Measurements from ENCODE around the gene UBE2B. TPM values are rescaled to one million over a fixed set of nuclear protein-coding genes. Genes with fewer than 3 reads are reported as not detected.
A peak's percentile ranks its signal among the peaks of the same experiment; 100 is the strongest.
"Not testable (repeated sequence)": the region's sequence is repeated elsewhere in the genome, so short reads cannot be mapped to it uniquely, and the experiment has no call there.

Gene UBE2B
- 100 to 1,000 TPM in 1 of 2 donors, 10 to 100 TPM in 1; 76.6 to 143 TPM for total RNA-seq

- Mint-ChIP-seq H3K27me3 (no peaks in the 10 kb centered on the region), H3K9me3 (no peaks in the 10 kb centered on the region), H3K27ac (peak within 1 kb of the TSS; percentile 99), H3K4me3 (peak within 1 kb of the TSS; percentile 80), H3K4me1 (peaks cover 28% of the 10 kb centered on the region), H3K36me3 (ENCODE audit: low read depth) (peaks cover 68% of the 10 kb centered on the region)
- ATAC-seq (replicated peaks): peak; percentile 79
Measured at GRCh38 chr5:134370871-134371833, at the start of gene UBE2B. Gene UBE2B, plus strand, starts transcription at chr5:134371569. Its CDS starts 27 bp downstream, at chr5:134371596.

GRCh38 chr5:134327327-134327726 is 44.0 kb upstream of the UBE2B start:
- H3K36me3 Mint-ChIP-seq (ENCODE audit: low read depth): no peaks in the 10 kb centered on the region
- no peak overlapping the region for H3K4me3 Mint-ChIP-seq
- peaks cover 5% of the 10 kb centered on the region for H3K9me3 Mint-ChIP-seq
- no peak overlapping the region for H3K27ac Mint-ChIP-seq
- H3K4me1 Mint-ChIP-seq: no peaks in the 10 kb centered on the region
- no peak for ATAC-seq (replicated peaks)
- H3K27me3 Mint-ChIP-seq: no peaks in the 10 kb centered on the region

GRCh38 chr5:134328619-134329018 is 42.8 kb upstream of the UBE2B start:
- ATAC-seq (replicated peaks): no peak
- no peaks in the 10 kb centered on the region for H3K4me1 Mint-ChIP-seq
- no peaks in the 10 kb centered on the region for H3K27me3 Mint-ChIP-seq
- no peak overlapping the region for H3K4me3 Mint-ChIP-seq
- H3K36me3 Mint-ChIP-seq (ENCODE audit: low read depth): no peaks in the 10 kb centered on the region
- H3K9me3 Mint-ChIP-seq: peaks cover 5% of the 10 kb centered on the region
- no peak overlapping the region for H3K27ac Mint-ChIP-seq

- not testable (repeated sequence) for ATAC-seq (replicated peaks); H3K36me3 Mint-ChIP-seq (ENCODE audit: low read depth); H3K4me1 Mint-ChIP-seq; H3K27ac Mint-ChIP-seq; H3K9me3 Mint-ChIP-seq; H3K27me3 Mint-ChIP-seq; H3K4me3 Mint-ChIP-seq
Measured at GRCh38 chr5:134336833-134337232, 34.5 kb upstream of the UBE2B start.

- H3K27me3 Mint-ChIP-seq; H3K4me3 Mint-ChIP-seq; H3K9me3 Mint-ChIP-seq; H3K36me3 Mint-ChIP-seq (ENCODE audit: low read depth); ATAC-seq (replicated peaks); H3K27ac Mint-ChIP-seq; H3K4me1 Mint-ChIP-seq: not testable (repeated sequence)
Measured at GRCh38 chr5:134343500-134343899, 27.9 kb upstream of the UBE2B start.

GRCh38 chr5:134345476-134345875 is 25.9 kb upstream of the UBE2B start:
- H3K27me3 Mint-ChIP-seq; H3K27ac Mint-ChIP-seq; H3K4me3 Mint-ChIP-seq; ATAC-seq (replicated peaks); H3K4me1 Mint-ChIP-seq; H3K36me3 Mint-ChIP-seq (ENCODE audit: low read depth); H3K9me3 Mint-ChIP-seq: not testable (repeated sequence)

- no peaks in the 10 kb centered on the region for H3K9me3 Mint-ChIP-seq
- no peaks in the 10 kb centered on the region for H3K4me1 Mint-ChIP-seq
- no peak for ATAC-seq (replicated peaks)
- no peaks in the 10 kb centered on the region for H3K27me3 Mint-ChIP-seq
- H3K4me3 Mint-ChIP-seq: no peak overlapping the region
- H3K27ac Mint-ChIP-seq: no peak overlapping the region
- H3K36me3 Mint-ChIP-seq (ENCODE audit: low read depth): no peaks in the 10 kb centered on the region
Measured at GRCh38 chr5:134345996-134346395, 25.4 kb upstream of the UBE2B start.

GRCh38 chr5:134349463-134349862 is 21.9 kb upstream of the UBE2B start:
- ATAC-seq (replicated peaks): no peak
- no peak overlapping the region for H3K4me3 Mint-ChIP-seq
- H3K27me3 Mint-ChIP-seq: no peaks in the 10 kb centered on the region
- H3K36me3 Mint-ChIP-seq (ENCODE audit: low read depth): no peaks in the 10 kb centered on the region
- no peaks in the 10 kb centered on the region for H3K4me1 Mint-ChIP-seq
- H3K9me3 Mint-ChIP-seq: no peaks in the 10 kb centered on the region
- no peak overlapping the region for H3K27ac Mint-ChIP-seq

- H3K4me1 Mint-ChIP-seq: peaks cover 4% of the 10 kb centered on the region
Measured at GRCh38 chr5:134355681-134356080, 15.7 kb upstream of the UBE2B start.

GRCh38 chr5:134365604-134366003 is 5.8 kb upstream of the UBE2B start:
- no peaks in the 10 kb centered on the region for H3K9me3 Mint-ChIP-seq
- H3K4me3 Mint-ChIP-seq: no peak overlapping the region
- no peak overlapping the region for H3K27ac Mint-ChIP-seq
- H3K4me1 Mint-ChIP-seq: peaks cover 21% of the 10 kb centered on the region
- H3K27me3 Mint-ChIP-seq: no peaks in the 10 kb centered on the region
- ATAC-seq (replicated peaks): no peak
- H3K36me3 Mint-ChIP-seq (ENCODE audit: low read depth): peaks cover 12% of the 10 kb centered on the region

More at GRCh38 chr5:134355681-134356080, 15.7 kb upstream of the UBE2B start:
- Mint-ChIP-seq H3K27ac (no peak overlapping the region), H3K4me3 (no peak overlapping the region), H3K27me3 (no peaks in the 10 kb centered on the region), H3K36me3 (ENCODE audit: low read depth) (peaks cover 6% of the 10 kb centered on the region), H3K9me3 (no peaks in the 10 kb centered on the region)
- no peak for ATAC-seq (replicated peaks)

- Mint-ChIP-seq H3K27me3 (no peaks in the 10 kb centered on the region), H3K4me3 (peak overlapping the region; percentile 80), H3K9me3 (no peaks in the 10 kb centered on the region), H3K4me1 (peaks cover 33% of the 10 kb centered on the region), H3K27ac (peak overlapping the region; percentile 99), H3K36me3 (ENCODE audit: low read depth) (peaks cover 60% of the 10 kb centered on the region)
- peak; percentile 44 for ATAC-seq (replicated peaks)
Measured at GRCh38 chr5:134370311-134370870, 978 bp upstream of the UBE2B start.

GRCh38 chr5:134371834-134372340 is 518 bp downstream of the UBE2B start:
- Mint-ChIP-seq H3K4me1 (peaks cover 25% of the 10 kb centered on the region), H3K27me3 (no peaks in the 10 kb centered on the region), H3K4me3 (peak overlapping the region; percentile 80), H3K36me3 (ENCODE audit: low read depth) (peaks cover 73% of the 10 kb centered on the region), H3K27ac (peak overlapping the region; percentile 99), H3K9me3 (no peaks in the 10 kb centered on the region)
- peak; percentile 8 for ATAC-seq (replicated peaks)

GRCh38 chr5:134373633-134374032 is 2.3 kb downstream of the UBE2B start:
- not testable (repeated sequence) for H3K27me3 Mint-ChIP-seq; ATAC-seq (replicated peaks); H3K9me3 Mint-ChIP-seq; H3K27ac Mint-ChIP-seq
- H3K4me1 Mint-ChIP-seq: peaks cover 28% of the 10 kb centered on the region
- peaks cover 85% of the 10 kb centered on the region for H3K36me3 Mint-ChIP-seq (ENCODE audit: low read depth)
- peak overlapping the region; percentile 80 for H3K4me3 Mint-ChIP-seq

GRCh38 chr5:134374232-134374631 is 2.9 kb downstream of the UBE2B start:
- ATAC-seq (replicated peaks): no peak
- Mint-ChIP-seq H3K9me3 (no peaks in the 10 kb centered on the region), H3K4me3 (peak overlapping the region; percentile 80), H3K4me1 (peaks cover 28% of the 10 kb centered on the region), H3K27me3 (no peaks in the 10 kb centered on the region), H3K27ac (no peak overlapping the region), H3K36me3 (ENCODE audit: low read depth) (peaks cover 91% of the 10 kb centered on the region)

- H3K9me3 Mint-ChIP-seq: no peaks in the 10 kb centered on the region
Measured at GRCh38 chr5:134380346-134380745, 9.0 kb downstream of the UBE2B start.

More at GRCh38 chr5:134380346-134380745, 9.0 kb downstream of the UBE2B start:
- no peak for ATAC-seq (replicated peaks)
- H3K36me3 Mint-ChIP-seq (ENCODE audit: low read depth): peaks cover 100% of the 10 kb centered on the region
- H3K27me3 Mint-ChIP-seq: no peaks in the 10 kb centered on the region
- no peak overlapping the region for H3K4me3 Mint-ChIP-seq
- no peak overlapping the region for H3K27ac Mint-ChIP-seq
- H3K4me1 Mint-ChIP-seq: peaks cover 14% of the 10 kb centered on the region

Measured in activated T-helper 17 cell treated with anti-CD3 and anti-CD28 coated beads, Interleukin-2, amount 50 U/mL, for 72 hours (primary cell).